Erythroblast (primary cell): ENCODE measurements around the gene SLC46A1.

Source experiments
- GATA1 ChIP-seq: IDR thresholded peaks from 2 replicates; pipeline ENCODE4 v1.6.1; 2011; ENCODE audit warnings: low read depth, mild to moderate bottlenecking, control low read depth, low read length, moderate library complexity
- POLR2A ChIP-seq: IDR thresholded peaks from 2 replicates; pipeline ENCODE4 v1.6.1; 2011; ENCODE audit warnings: mild to moderate bottlenecking, low read length

DNA sequence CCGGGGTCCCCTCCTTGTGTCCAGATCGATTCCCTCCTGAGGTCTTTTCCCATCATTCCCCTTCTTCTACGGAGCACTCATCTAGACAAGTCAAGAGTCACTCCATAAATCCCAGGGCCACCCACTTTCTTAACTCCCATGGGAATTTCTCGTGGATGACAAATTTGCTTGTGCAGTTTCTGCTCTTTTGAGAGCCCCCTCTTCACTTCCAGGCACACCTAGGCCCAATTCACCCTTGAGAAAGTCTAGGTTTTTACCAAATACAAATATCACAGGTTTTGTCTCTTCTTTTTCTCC lies 48.2 kb downstream of the SLC46A1 start:
- TF ChIP-seq POLR2A (no peak), GATA1 (no peak)
